HG02973 (cell line): ENCODE data around the gene KRTAP10-8.
"Not testable (repeated sequence)": the region's sequence is repeated elsewhere in the genome, so short reads cannot be mapped to it uniquely, and the experiment has no call there.

Source experiments
- ATAC-seq: cut with Tn5 transposase; IDR thresholded peaks from one replicate; pipeline ENCODE4 v1.9.1; 2021; ENCODE audit warnings: moderate library complexity; ENCODE audit not compliant: unreplicated experiment

Gene KRTAP10-8

GRCh38 chr21:44616591-44616926, 4.7 kb downstream of the KRTAP10-8 start:
- no peak for ATAC-seq

GRCh38 chr21:44617071-44617501, 5.2 kb downstream of the KRTAP10-8 start:
- ATAC-seq = no peak

GRCh38 chr21:44618504-44618903, 6.6 kb downstream of the KRTAP10-8 start:
- no peak for ATAC-seq

- ATAC-seq = no peak
These were observed 7.0 kb downstream of the KRTAP10-8 start for GRCh38 chr21:44618909-44619308.

GRCh38 chr21:44619886-44620285, 8.0 kb downstream of the KRTAP10-8 start:
- no peak for ATAC-seq

- no peak for ATAC-seq
These were observed 11.7 kb downstream of the KRTAP10-8 start for GRCh38 chr21:44623575-44623974.

GRCh38 chr21:44625756-44626155, 13.9 kb downstream of the KRTAP10-8 start:
- ATAC-seq = no peak

- no peak for ATAC-seq
These were observed 14.4 kb downstream of the KRTAP10-8 start for GRCh38 chr21:44626262-44626661.

GRCh38 chr21:44626673-44627143, 14.8 kb downstream of the KRTAP10-8 start, which contains the start of gene KRTAP10-9:
Gene KRTAP10-9 (plus strand): TSS chr21:44627093. CDS start chr21:44627172, 79 bp downstream.
- no peak for ATAC-seq

- not testable (repeated sequence) for ATAC-seq
These were observed 15.4 kb downstream of the KRTAP10-8 start for GRCh38 chr21:44627181-44627822.

- ATAC-seq = not testable (repeated sequence)
These were observed 16.0 kb downstream of the KRTAP10-8 start for GRCh38 chr21:44627831-44628233.

GRCh38 chr21:44628707-44629391, 17.0 kb downstream of the KRTAP10-8 start:
- no peak for ATAC-seq

GRCh38 chr21:44630440-44630839, 18.6 kb downstream of the KRTAP10-8 start:
- no peak for ATAC-seq

- no peak for ATAC-seq
These were observed 20.2 kb downstream of the KRTAP10-8 start for GRCh38 chr21:44632067-44632466.

GRCh38 chr21:44636209-44637017, 24.5 kb downstream of the KRTAP10-8 start:
- ATAC-seq = no peak

GRCh38 chr21:44637018-44637850, 25.4 kb downstream of the KRTAP10-8 start, which contains the start of gene KRTAP10-10:
Gene KRTAP10-10 (plus strand): TSS chr21:44637356. CDS start chr21:44637418, 62 bp downstream.
- no peak for ATAC-seq

- ATAC-seq = not testable (repeated sequence)
These were observed 26.0 kb downstream of the KRTAP10-8 start for GRCh38 chr21:44637851-44638348.

- ATAC-seq = not testable (repeated sequence)
These were observed 26.8 kb downstream of the KRTAP10-8 start for GRCh38 chr21:44638506-44639330.

- no peak for ATAC-seq
These were observed 27.4 kb downstream of the KRTAP10-8 start for GRCh38 chr21:44639331-44639655.

GRCh38 chr21:44640761-44641160, 28.9 kb downstream of the KRTAP10-8 start:
- ATAC-seq = no peak
